T-helper 2 cell treated with Interferon-gamma antibody and Interleukin-4, amounts not matched to agents 5 μg/mL and 100 μg/mL, for 36 hours (primary cell): ENCODE results near the gene NKAIN2.
"Not testable (repeated sequence)": the region's sequence is repeated elsewhere in the genome, so short reads cannot be mapped to it uniquely, and the experiment has no call there.

Experiments
- DNase-seq: peaks from one replicate; pipeline ENCODE4 v3.0.0; 2021; ENCODE audit warnings: low spot score
- H3K27ac Mint-ChIP-seq: one replicate; pipeline ENCODE4 v1.8.0; 2021; ENCODE audit warnings: mild to moderate bottlenecking, mixed read lengths
- H3K27me3 Mint-ChIP-seq: one replicate; pipeline ENCODE4 v1.8.0; 2021; ENCODE audit warnings: low read depth, mixed read lengths
- H3K36me3 Mint-ChIP-seq: one replicate; pipeline ENCODE4 v1.8.0; 2021; ENCODE audit warnings: low read depth, mixed read lengths
- H3K4me1 Mint-ChIP-seq: one replicate; pipeline ENCODE4 v1.8.0; 2021; ENCODE audit warnings: low read depth, mixed read lengths
- H3K4me3 Mint-ChIP-seq: one replicate; pipeline ENCODE4 v1.8.0; 2022; ENCODE audit warnings: mild to moderate bottlenecking, moderate library complexity, mixed read lengths
- H3K9me3 Mint-ChIP-seq: one replicate; pipeline ENCODE4 v1.8.0; 2021; ENCODE audit warnings: mixed read lengths

Gene NKAIN2

GRCh38 chr6:124119596-124119995, 315.9 kb downstream of the NKAIN2 start:
- H3K36me3 Mint-ChIP-seq = no peaks in the 10 kb centered on the region
- no peaks in the 10 kb centered on the region for H3K4me1 Mint-ChIP-seq
- no peak overlapping the region for H3K4me3 Mint-ChIP-seq
- DNase-seq = no peak
- no peak overlapping the region for H3K27ac Mint-ChIP-seq
- no peaks in the 10 kb centered on the region for H3K9me3 Mint-ChIP-seq
- no peaks in the 10 kb centered on the region for H3K27me3 Mint-ChIP-seq

- Mint-ChIP-seq H3K4me1 (no peaks in the 10 kb centered on the region), H3K9me3 (no peaks in the 10 kb centered on the region), H3K4me3 (no peak overlapping the region), H3K36me3 (no peaks in the 10 kb centered on the region), H3K27me3 (no peaks in the 10 kb centered on the region), H3K27ac (no peak overlapping the region)
- no peak for DNase-seq
Observed at GRCh38 chr6:124123617-124124209, 320.0 kb downstream of the NKAIN2 start.

DNA sequence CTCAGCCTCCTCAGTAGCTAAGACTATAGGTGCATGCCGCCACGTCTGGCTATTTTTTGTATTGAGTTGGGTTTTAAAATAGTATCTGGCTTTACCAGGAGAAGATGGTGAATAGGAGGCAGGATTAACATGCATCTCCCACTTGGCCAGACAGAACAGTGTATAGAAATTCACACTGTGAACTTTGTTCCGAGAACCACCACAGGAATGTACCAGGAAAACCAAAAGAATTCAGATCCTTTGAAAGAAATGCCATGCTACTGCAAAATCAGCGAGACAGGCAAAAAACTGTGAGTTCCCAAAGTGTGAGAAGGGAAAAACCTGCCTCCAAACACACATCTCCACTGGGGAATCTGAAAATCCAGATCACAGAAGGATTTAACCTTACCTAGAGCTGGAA, 327.6 kb downstream of the NKAIN2 start:
- Mint-ChIP-seq H3K4me3 (no peak overlapping the region), H3K27ac (no peak overlapping the region), H3K4me1 (no peaks in the 10 kb centered on the region), H3K9me3 (peaks cover 9% of the 10 kb centered on the region), H3K36me3 (no peaks in the 10 kb centered on the region), H3K27me3 (no peaks in the 10 kb centered on the region)
- DNase-seq = no peak

GRCh38 chr6:124131779-124132178, 328.1 kb downstream of the NKAIN2 start:
- H3K4me1 Mint-ChIP-seq = no peaks in the 10 kb centered on the region
- peaks cover 9% of the 10 kb centered on the region for H3K9me3 Mint-ChIP-seq
- no peaks in the 10 kb centered on the region for H3K36me3 Mint-ChIP-seq
- no peak overlapping the region for H3K27ac Mint-ChIP-seq
- no peak for DNase-seq
- H3K4me3 Mint-ChIP-seq = no peak overlapping the region
- H3K27me3 Mint-ChIP-seq = no peaks in the 10 kb centered on the region

DNA sequence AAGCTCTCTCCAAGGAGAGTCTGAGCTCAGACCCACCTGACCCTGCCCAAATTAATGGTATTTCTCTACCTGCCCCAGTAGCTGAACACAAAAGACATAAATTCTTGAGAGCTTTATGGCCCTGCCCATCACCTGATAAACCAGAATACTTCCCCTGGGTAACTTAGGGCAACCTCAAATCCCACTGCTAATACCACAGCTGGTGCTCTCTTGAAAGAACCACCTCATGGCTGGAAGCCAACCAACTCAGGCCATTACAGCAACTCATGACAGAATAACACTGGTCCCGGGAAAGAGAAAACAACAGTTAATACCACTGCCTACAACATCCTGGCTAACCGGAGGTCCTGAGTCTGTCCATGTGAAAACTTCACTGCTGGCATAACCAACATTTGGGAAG, 328.6 kb downstream of the NKAIN2 start:
- H3K27me3 Mint-ChIP-seq = no peaks in the 10 kb centered on the region
- peaks cover 9% of the 10 kb centered on the region for H3K9me3 Mint-ChIP-seq
- no peaks in the 10 kb centered on the region for H3K4me1 Mint-ChIP-seq
- no peaks in the 10 kb centered on the region for H3K36me3 Mint-ChIP-seq
- H3K4me3 Mint-ChIP-seq = no peak overlapping the region
- DNase-seq = no peak
- H3K27ac Mint-ChIP-seq = no peak overlapping the region

DNA sequence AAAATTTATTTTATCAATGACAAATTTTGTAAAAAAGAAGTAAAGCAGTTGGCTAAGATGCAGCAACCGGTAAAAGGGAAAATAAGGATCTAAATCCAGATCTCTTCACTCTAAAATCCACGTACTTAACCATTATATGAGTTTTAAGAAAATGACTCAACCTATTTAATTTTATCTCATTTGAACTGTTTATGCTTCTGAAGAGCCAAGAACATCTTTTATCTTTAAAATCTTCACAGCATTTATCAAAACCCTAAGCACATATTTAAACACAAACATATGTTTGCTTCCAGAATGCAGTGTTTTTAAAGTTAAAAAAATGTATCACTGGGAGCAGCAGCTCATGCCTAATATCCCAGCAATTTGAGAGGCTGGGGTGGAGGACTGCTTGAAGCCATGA, 339.2 kb downstream of the NKAIN2 start:
- no peak overlapping the region for H3K27ac Mint-ChIP-seq
- no peak for DNase-seq
- H3K36me3 Mint-ChIP-seq = no peaks in the 10 kb centered on the region
- H3K27me3 Mint-ChIP-seq = no peaks in the 10 kb centered on the region
- H3K9me3 Mint-ChIP-seq = peaks cover 5% of the 10 kb centered on the region
- no peak overlapping the region for H3K4me3 Mint-ChIP-seq
- H3K4me1 Mint-ChIP-seq = no peaks in the 10 kb centered on the region

GRCh38 chr6:124143435-124143834, 339.8 kb downstream of the NKAIN2 start:
- Mint-ChIP-seq H3K4me1 (no peaks in the 10 kb centered on the region), H3K36me3 (no peaks in the 10 kb centered on the region), H3K27ac (no peak overlapping the region), H3K9me3 (peaks cover 4% of the 10 kb centered on the region), H3K4me3 (no peak overlapping the region), H3K27me3 (no peaks in the 10 kb centered on the region)
- no peak for DNase-seq

GRCh38 chr6:124147621-124148020, 344.0 kb downstream of the NKAIN2 start:
- no peak for DNase-seq
- no peaks in the 10 kb centered on the region for H3K4me1 Mint-ChIP-seq
- no peak overlapping the region for H3K4me3 Mint-ChIP-seq
- H3K36me3 Mint-ChIP-seq = no peaks in the 10 kb centered on the region
- no peaks in the 10 kb centered on the region for H3K27me3 Mint-ChIP-seq
- peaks cover 4% of the 10 kb centered on the region for H3K9me3 Mint-ChIP-seq
- no peak overlapping the region for H3K27ac Mint-ChIP-seq

DNA sequence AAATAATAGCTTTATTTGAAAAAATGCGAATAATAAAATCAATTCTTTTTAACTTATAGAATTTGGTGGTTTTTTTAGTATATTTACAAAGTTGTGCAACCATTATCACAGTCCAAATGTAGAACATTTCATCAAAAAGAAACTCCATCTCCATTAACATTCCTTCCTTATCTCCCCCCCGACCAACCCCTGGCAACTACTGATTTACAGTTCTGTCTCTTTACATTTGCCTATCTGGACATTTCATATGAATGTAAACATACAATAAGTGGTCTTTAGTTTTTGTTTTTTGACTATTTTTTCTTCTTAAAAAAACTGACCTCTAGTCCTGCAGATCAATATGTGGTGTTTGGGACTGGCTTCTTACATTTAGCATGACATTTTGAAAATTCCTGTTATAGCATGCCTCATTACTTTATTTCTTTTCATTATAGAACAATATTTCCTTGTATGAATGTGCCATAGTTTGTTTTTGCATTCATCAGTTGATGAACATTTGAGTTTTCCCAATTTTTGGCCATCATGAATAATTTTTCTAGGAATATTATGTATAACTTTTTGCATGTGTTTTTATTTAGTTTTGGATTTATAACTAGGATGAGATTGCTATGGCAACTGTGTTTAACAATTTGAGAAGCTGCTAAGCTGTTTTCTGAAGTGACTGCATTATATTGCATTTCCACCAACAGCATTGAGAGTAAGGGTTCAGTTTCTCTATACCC, 344.7 kb downstream of the NKAIN2 start:
- no peak overlapping the region for H3K27ac Mint-ChIP-seq
- no peak overlapping the region for H3K4me3 Mint-ChIP-seq
- no peaks in the 10 kb centered on the region for H3K4me1 Mint-ChIP-seq
- H3K9me3 Mint-ChIP-seq = peaks cover 4% of the 10 kb centered on the region
- no peaks in the 10 kb centered on the region for H3K36me3 Mint-ChIP-seq
- no peak for DNase-seq
- H3K27me3 Mint-ChIP-seq = no peaks in the 10 kb centered on the region

DNA sequence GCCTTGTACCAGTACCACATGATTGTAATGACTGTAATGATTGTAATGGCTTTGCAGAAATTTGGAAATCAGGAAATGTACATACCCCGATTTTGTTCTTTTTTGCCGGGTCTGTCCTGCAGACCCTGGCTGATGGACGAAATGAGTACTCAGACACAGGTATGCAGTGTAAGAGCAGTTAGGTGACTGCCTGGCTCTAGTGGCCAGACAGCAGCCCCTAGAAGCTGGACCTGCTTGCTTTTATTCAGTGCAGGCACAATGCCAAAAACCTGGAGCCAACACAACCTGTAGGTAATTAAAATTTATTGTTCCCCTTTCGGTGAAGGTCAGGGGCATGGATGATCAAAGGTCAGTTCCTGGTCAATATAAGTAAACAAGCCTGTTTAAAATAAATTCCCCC, 346.0 kb downstream of the NKAIN2 start:
- no peak overlapping the region for H3K27ac Mint-ChIP-seq
- DNase-seq = no peak
- H3K4me1 Mint-ChIP-seq = no peaks in the 10 kb centered on the region
- peaks cover 1% of the 10 kb centered on the region for H3K9me3 Mint-ChIP-seq
- no peaks in the 10 kb centered on the region for H3K27me3 Mint-ChIP-seq
- H3K4me3 Mint-ChIP-seq = no peak overlapping the region
- no peaks in the 10 kb centered on the region for H3K36me3 Mint-ChIP-seq

DNA sequence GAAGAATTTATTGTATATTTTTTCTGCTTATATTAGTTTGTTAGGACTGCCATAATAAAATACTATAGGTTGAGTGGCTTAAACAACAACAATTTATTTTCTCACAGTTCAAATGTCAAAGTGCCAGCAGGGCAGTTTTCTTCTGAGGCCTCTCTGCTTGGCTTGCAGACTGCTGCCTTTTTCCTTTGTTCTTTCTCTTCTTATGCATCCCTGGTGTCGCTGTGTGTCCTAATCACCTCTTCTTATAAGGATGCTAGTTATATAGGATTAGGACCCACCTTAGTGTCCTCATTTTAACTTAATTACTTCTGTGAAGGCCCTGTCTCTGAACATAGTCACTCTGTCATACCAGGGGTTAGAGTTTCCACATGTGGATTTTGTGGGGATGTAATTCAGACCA, 354.4 kb downstream of the NKAIN2 start:
- Mint-ChIP-seq H3K4me1 (no peaks in the 10 kb centered on the region), H3K9me3 (no peaks in the 10 kb centered on the region), H3K36me3 (no peaks in the 10 kb centered on the region), H3K4me3 (no peak overlapping the region), H3K27me3 (no peaks in the 10 kb centered on the region), H3K27ac (no peak overlapping the region)
- no peak for DNase-seq

DNA sequence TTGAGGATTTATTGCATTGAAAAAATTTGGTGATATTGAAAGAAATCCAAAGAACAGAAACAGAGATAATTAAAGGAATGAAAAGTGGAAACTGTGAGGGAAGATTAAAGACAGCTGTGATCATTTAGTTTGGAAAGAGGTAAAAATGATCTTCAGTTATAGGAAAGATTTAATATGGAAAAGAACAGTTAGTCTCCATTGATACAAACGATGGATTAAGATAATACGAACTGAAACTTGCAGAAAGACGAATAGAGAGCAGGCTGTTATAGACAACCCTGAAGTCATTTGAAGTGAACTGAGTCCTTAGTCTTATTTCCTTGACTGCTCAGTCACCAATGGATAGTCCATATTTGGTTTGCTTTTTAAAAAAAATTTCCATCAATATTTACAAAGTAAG, 360.0 kb downstream of the NKAIN2 start:
- no peak overlapping the region for H3K4me3 Mint-ChIP-seq

DNA sequence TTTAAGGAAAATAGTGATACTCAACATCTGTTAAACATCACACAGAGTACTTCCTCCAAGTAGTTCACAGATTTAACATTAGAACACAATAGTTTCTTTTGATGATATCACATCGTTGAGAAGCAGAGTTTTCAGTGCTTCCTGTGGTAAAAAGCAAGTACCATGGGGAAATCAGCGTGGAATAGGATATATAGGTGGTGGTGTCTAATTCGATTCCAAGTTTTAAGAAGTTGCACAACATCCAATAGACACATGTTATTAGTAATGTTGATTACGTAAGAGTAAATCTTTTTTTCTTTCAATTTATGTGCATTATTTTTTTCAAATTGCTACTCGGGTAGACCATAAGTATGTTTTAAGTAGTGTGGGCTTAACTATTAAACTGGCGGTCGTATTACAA, 360.7 kb downstream of the NKAIN2 start:
- H3K36me3 Mint-ChIP-seq = no peaks in the 10 kb centered on the region
- H3K27ac Mint-ChIP-seq = no peak overlapping the region
- H3K27me3 Mint-ChIP-seq = no peaks in the 10 kb centered on the region
- H3K9me3 Mint-ChIP-seq = no peaks in the 10 kb centered on the region
- no peak overlapping the region for H3K4me3 Mint-ChIP-seq
- DNase-seq = no peak
- no peaks in the 10 kb centered on the region for H3K4me1 Mint-ChIP-seq

More for the DNA sequence above, 360.0 kb downstream of the NKAIN2 start:
- Mint-ChIP-seq H3K27me3 (no peaks in the 10 kb centered on the region), H3K4me1 (no peaks in the 10 kb centered on the region), H3K27ac (no peak overlapping the region), H3K36me3 (no peaks in the 10 kb centered on the region), H3K9me3 (no peaks in the 10 kb centered on the region)
- no peak for DNase-seq

GRCh38 chr6:124167249-124167648, 363.6 kb downstream of the NKAIN2 start:
- H3K36me3 Mint-ChIP-seq, DNase-seq, H3K9me3 Mint-ChIP-seq, H3K4me1 Mint-ChIP-seq, H3K4me3 Mint-ChIP-seq, H3K27me3 Mint-ChIP-seq, H3K27ac Mint-ChIP-seq: not testable (repeated sequence)

DNA sequence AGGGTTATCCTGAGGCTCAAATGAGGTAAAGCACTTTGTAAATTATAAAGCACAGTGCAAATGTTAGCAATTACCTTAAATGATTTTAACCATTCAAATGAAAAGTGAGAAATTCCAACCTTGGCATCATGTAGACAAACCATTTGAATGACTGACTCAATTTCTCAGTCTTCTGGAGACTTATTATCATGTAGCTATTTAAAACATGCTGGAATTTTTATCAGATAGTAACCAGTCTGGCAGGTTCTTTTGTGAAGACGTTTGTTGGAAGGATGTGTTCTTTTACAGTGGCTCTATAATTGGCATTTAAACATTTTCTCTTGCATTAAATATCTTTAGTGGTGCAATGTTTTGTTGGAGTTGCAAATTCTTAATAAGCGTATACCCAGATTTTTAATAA, 386.6 kb downstream of the NKAIN2 start:
- H3K4me3 Mint-ChIP-seq = no peak overlapping the region
- no peaks in the 10 kb centered on the region for H3K36me3 Mint-ChIP-seq
- no peaks in the 10 kb centered on the region for H3K27me3 Mint-ChIP-seq
- peaks cover 5% of the 10 kb centered on the region for H3K9me3 Mint-ChIP-seq
- H3K4me1 Mint-ChIP-seq = no peaks in the 10 kb centered on the region
- no peak for DNase-seq
- H3K27ac Mint-ChIP-seq = no peak overlapping the region
